Panc1 (cell line): Measurements from ENCODE around the gene SDK2.

Source experiments
- POLR2AphosphoS5 ChIP-seq: IDR thresholded peaks from 2 replicates; pipeline ENCODE4 v1.6.1; 2012; ENCODE audit warnings: mild to moderate bottlenecking, low read depth, low read length, moderate library complexity
- TF ChIP-seq, protein P1 (sequence below): fragments of 450-650 bp; IDR thresholded peaks from 2 replicates; pipeline ENCODE4 v1.5.1; 2017; ENCODE audit warnings: mild to moderate bottlenecking
- TF ChIP-seq, protein P2 (sequence below), 2 experiments: IDR thresholded peaks; 2 replicates each; pipeline ENCODE4 v1.6.1; 2011 to 2012; ENCODE audit warnings: low read depth in 2 of 2, control low read depth in 1 of 2, low read length in 1 of 2, mild to moderate bottlenecking in 1 of 2, moderate library complexity in 1 of 2; ENCODE audit not compliant: insufficient read depth in 1 of 2

DNA sequence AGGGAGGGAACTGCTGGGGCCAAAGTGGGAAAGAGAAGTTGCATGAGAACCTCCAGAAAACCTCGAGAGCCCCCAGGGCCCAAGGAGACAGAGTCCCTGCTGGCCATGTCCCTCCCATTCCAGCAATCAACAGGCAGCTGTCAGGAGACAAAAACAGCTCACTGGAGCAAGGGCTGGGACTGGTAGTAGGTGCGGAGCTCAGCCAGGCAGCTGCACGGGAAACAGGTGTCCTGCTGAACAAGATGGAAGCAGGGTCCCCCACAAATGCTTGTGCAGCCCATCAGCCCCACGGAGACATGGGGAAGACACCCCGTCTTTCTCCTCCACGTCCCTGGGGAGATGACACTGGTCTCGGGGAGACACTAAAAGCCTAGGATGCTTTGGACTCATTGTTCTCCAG is 34.5 kb downstream of the SDK2 start:
- TF ChIP-seq, protein P1, sequence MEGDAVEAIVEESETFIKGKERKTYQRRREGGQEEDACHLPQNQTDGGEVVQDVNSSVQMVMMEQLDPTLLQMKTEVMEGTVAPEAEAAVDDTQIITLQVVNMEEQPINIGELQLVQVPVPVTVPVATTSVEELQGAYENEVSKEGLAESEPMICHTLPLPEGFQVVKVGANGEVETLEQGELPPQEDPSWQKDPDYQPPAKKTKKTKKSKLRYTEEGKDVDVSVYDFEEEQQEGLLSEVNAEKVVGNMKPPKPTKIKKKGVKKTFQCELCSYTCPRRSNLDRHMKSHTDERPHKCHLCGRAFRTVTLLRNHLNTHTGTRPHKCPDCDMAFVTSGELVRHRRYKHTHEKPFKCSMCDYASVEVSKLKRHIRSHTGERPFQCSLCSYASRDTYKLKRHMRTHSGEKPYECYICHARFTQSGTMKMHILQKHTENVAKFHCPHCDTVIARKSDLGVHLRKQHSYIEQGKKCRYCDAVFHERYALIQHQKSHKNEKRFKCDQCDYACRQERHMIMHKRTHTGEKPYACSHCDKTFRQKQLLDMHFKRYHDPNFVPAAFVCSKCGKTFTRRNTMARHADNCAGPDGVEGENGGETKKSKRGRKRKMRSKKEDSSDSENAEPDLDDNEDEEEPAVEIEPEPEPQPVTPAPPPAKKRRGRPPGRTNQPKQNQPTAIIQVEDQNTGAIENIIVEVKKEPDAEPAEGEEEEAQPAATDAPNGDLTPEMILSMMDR: no peak
- TF ChIP-seq POLR2AphosphoS5: no peak
- TF ChIP-seq, protein P2, sequence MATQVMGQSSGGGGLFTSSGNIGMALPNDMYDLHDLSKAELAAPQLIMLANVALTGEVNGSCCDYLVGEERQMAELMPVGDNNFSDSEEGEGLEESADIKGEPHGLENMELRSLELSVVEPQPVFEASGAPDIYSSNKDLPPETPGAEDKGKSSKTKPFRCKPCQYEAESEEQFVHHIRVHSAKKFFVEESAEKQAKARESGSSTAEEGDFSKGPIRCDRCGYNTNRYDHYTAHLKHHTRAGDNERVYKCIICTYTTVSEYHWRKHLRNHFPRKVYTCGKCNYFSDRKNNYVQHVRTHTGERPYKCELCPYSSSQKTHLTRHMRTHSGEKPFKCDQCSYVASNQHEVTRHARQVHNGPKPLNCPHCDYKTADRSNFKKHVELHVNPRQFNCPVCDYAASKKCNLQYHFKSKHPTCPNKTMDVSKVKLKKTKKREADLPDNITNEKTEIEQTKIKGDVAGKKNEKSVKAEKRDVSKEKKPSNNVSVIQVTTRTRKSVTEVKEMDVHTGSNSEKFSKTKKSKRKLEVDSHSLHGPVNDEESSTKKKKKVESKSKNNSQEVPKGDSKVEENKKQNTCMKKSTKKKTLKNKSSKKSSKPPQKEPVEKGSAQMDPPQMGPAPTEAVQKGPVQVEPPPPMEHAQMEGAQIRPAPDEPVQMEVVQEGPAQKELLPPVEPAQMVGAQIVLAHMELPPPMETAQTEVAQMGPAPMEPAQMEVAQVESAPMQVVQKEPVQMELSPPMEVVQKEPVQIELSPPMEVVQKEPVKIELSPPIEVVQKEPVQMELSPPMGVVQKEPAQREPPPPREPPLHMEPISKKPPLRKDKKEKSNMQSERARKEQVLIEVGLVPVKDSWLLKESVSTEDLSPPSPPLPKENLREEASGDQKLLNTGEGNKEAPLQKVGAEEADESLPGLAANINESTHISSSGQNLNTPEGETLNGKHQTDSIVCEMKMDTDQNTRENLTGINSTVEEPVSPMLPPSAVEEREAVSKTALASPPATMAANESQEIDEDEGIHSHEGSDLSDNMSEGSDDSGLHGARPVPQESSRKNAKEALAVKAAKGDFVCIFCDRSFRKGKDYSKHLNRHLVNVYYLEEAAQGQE (IDR thresholded peaks at IDR 0.05; ENCODE audit: insufficient read depth in 1 of 2, low read depth in 2 of 2, low read length in 1 of 2): no peak
